HG02678 (cell line): ENCODE data around the gene ANK2.

Experiments used
- ATAC-seq: cut with Tn5 transposase; IDR thresholded peaks from one replicate; pipeline ENCODE4 v1.9.1; 2021; ENCODE audit warnings: mild to moderate bottlenecking, moderate library complexity; ENCODE audit not compliant: unreplicated experiment

The ANK2 gene

GRCh38 chr4:113049421-113050370 lies at the start of gene ANK2:
TSS of gene ANK2 (plus strand) at chr4:113049653. CDS start at chr4:113049729, 76 bp downstream.
- no peak for ATAC-seq

GRCh38 chr4:113003841-113004240 lies 45.6 kb upstream of the ANK2 start:
- ATAC-seq = no peak

GRCh38 chr4:113004655-113005054 lies 44.8 kb upstream of the ANK2 start:
- ATAC-seq = no peak

- no peak for ATAC-seq
These were observed 42.8 kb upstream of the ANK2 start for GRCh38 chr4:113006632-113007031.

- no peak for ATAC-seq
These were observed 42.3 kb upstream of the ANK2 start for GRCh38 chr4:113007151-113007550.

- ATAC-seq = no peak
These were observed 41.3 kb upstream of the ANK2 start for GRCh38 chr4:113008135-113008534.

- ATAC-seq = no peak
These were observed 40.7 kb upstream of the ANK2 start for GRCh38 chr4:113008716-113009115.

GRCh38 chr4:113009461-113009860 lies 40.0 kb upstream of the ANK2 start:
- no peak for ATAC-seq

GRCh38 chr4:113012122-113012725 lies 37.2 kb upstream of the ANK2 start:
- ATAC-seq = no peak

- ATAC-seq = no peak
These were observed 36.7 kb upstream of the ANK2 start for GRCh38 chr4:113012786-113013185.

GRCh38 chr4:113013751-113014150 lies 35.7 kb upstream of the ANK2 start:
- ATAC-seq = no peak

GRCh38 chr4:113016377-113016776 lies 33.1 kb upstream of the ANK2 start:
- ATAC-seq = no peak

GRCh38 chr4:113020966-113021365 lies 28.5 kb upstream of the ANK2 start:
- no peak for ATAC-seq

GRCh38 chr4:113024388-113024787 lies 25.1 kb upstream of the ANK2 start:
- no peak for ATAC-seq

- no peak for ATAC-seq
These were observed 24.0 kb upstream of the ANK2 start for GRCh38 chr4:113025416-113025815.

GRCh38 chr4:113026556-113026955 lies 22.9 kb upstream of the ANK2 start:
- no peak for ATAC-seq

GRCh38 chr4:113028074-113028473 lies 21.4 kb upstream of the ANK2 start:
- ATAC-seq = no peak

- ATAC-seq = no peak
These were observed 18.2 kb upstream of the ANK2 start for GRCh38 chr4:113031212-113031611.

- ATAC-seq = peak; percentile 59
These were observed 8.7 kb upstream of the ANK2 start for GRCh38 chr4:113040793-113041192.

- ATAC-seq = no peak
These were observed 7.0 kb upstream of the ANK2 start for GRCh38 chr4:113042502-113042901.

GRCh38 chr4:113043591-113043990 lies 5.9 kb upstream of the ANK2 start:
- no peak for ATAC-seq

- no peak for ATAC-seq
These were observed 910 bp downstream of the ANK2 start for GRCh38 chr4:113050371-113050755.
